H1 (cell line): ENCODE results near the gene SOCS4. TPM values are rescaled to one million over a fixed set of nuclear protein-coding genes. Genes with fewer than 3 reads are reported as not detected.

ENCODE experiments used
- CHD7 ChIP-seq: fragments of 300-600 bp; sonication (generic); IDR thresholded peaks from 2 replicates; pipeline ENCODE4 v1.7.1; 2012; ENCODE audit warnings: low read length, moderate library complexity, mild to moderate bottlenecking, inconsistent platforms; ENCODE audit not compliant: insufficient replicate concordance
- GTF2F1 ChIP-seq: IDR thresholded peaks from 2 replicates; pipeline ENCODE4 v1.6.1; 2012; ENCODE audit warnings: low read depth, low read length, improper control_type of control experiment, borderline replicate concordance
- NANOG ChIP-seq: IDR thresholded peaks from 2 replicates; pipeline ENCODE4 v1.6.1; 2011; ENCODE audit warnings: low read length, low read depth, mild to moderate bottlenecking, inconsistent platforms; ENCODE audit not compliant: insufficient read depth, poor library complexity, severe bottlenecking
- RNF2 ChIP-seq: fragments of 200-900, 300-1000 bp; sonication (generic); IDR thresholded peaks from 2 replicates; pipeline ENCODE4 v1.7.1; 2016; ENCODE audit warnings: borderline replicate concordance, low read depth, mild to moderate bottlenecking, antibody characterized with exemption, low read length; ENCODE audit not compliant: poor library complexity, severe bottlenecking; ENCODE audit errors: missing control alignments
- SP4 ChIP-seq: IDR thresholded peaks from 2 replicates; pipeline ENCODE4 v1.6.1; 2012; ENCODE audit warnings: low read length, inconsistent platforms
- TEAD4 ChIP-seq: IDR thresholded peaks from 2 replicates; pipeline ENCODE4 v1.6.1; 2012; ENCODE audit warnings: low read depth, low read length, inconsistent platforms, mixed read lengths
- polyA plus RNA-seq, 7 experiments: library from polyadenylated mRNA; depleted of rRNA in 3 of 7; stranded (reverse) in 5 of 7; unstranded in 2 of 7; fragments of >200 nt in 5 of 7; fragments of 200-250 nt in 2 of 7; gene quantifications; 1 replicate in 5 of 7; 2 replicates in 1 of 7; 4 replicates in 1 of 7; pipeline versions ENCODE4 v1.2.1 to v1.2.3, GENCODE V29; 2011 to 2013; ENCODE audit warnings: missing spikeins in 2 of 7, mixed read lengths in 2 of 7
- total RNA-seq: library from RNA; stranded (reverse); fragmentation: NEBNext Ultra II Directional; extraction: Animal tissue kit (Norgen Biotek cat#: 25700); gene quantifications from 2 replicates; pipeline ENCODE4 v1.2.1, GENCODE V29; 2021

Gene SOCS4
- total and polyA plus RNA-seq, 2 of the 8 experiments (the other 6 are each of a cell fraction or from before 2014, with no cell fraction given): 5.5 to 31.5 TPM

GRCh38 chr14:55005071-55005470 lies 22.0 kb upstream of the SOCS4 start (continued):
- TF ChIP-seq CHD7 (no peak), TEAD4 (no peak), NANOG (no peak), RNF2 (no peak), GTF2F1 (no peak), SP4 (no peak)
